ENCODE data around the gene IQCH. TPM values are rescaled to one million over a fixed set of nuclear protein-coding genes. Genes with fewer than 3 reads are reported as not detected.

The IQCH gene
- total RNA-seq, 2 experiments from 2014 or later: 1.2 to 1.7 TPM

DNA sequence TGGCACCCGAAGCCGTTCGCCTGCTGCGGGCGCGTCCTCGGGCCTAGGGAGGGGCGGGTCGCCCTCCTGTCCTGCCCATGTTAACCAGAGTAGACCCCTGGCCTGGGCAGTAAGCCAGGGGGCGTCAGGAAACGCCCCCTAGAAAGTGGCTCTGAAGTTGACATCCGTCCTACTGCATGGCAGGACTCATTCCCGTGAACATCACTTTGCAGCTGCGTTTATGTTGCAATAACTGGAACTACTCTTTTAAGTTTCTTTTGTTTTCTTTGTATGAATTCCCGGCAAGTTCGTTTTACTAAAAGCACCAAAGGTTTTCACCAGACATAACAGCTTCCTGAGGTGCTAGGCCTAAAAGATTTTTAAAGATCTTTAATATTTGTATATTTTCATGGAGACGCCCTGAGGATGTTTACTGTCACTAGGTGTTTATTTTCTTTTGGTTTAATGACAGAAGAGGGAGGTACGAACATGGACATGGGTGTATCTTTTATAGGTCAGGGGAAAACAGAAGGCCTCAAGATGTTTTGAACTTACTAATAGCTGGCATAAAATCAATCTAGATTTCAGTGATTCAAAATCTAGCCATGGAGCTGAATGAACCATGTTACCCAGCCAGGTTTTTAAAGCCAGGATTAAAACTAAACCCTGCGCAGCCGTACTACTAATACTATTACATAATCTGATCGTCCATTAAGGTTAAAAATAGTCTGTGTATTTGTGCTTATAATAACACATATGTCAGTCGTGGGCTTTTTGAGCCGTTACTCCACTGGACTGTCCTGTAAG, 267.4 kb downstream of the IQCH start:
- no peaks in the 10 kb centered on the region for H3K27me3 Mint-ChIP-seq
- CTCF ChIA-PET: interaction anchor here (0.7 to 1.6 kb wide), 4 partner anchors 20 to 314 kb away, joined by 3 to 5 read pairs (median 4); partner anchors contain the start of gene MAP2K5
- no peaks in the 10 kb centered on the region for H3K9me3 Mint-ChIP-seq
- peak overlapping the region; percentile 96 for H3K4me3 Mint-ChIP-seq
- DNase-seq (no peak), ATAC-seq (no peak)
- POLR2A ChIA-PET: interaction anchor here (0.7 to 1.8 kb wide), 4 partner anchors 11 to 318 kb away, joined by 3 to 5 read pairs (median 3); partner anchors contain the start of genes RNU6-1 and SKOR1
- H3K4me1 Mint-ChIP-seq (ENCODE audit: low read depth): peaks cover 25% of the 10 kb centered on the region
- H3K27ac Mint-ChIP-seq: peak overlapping the region; percentile 98
- TF ChIP-seq, protein P1, sequence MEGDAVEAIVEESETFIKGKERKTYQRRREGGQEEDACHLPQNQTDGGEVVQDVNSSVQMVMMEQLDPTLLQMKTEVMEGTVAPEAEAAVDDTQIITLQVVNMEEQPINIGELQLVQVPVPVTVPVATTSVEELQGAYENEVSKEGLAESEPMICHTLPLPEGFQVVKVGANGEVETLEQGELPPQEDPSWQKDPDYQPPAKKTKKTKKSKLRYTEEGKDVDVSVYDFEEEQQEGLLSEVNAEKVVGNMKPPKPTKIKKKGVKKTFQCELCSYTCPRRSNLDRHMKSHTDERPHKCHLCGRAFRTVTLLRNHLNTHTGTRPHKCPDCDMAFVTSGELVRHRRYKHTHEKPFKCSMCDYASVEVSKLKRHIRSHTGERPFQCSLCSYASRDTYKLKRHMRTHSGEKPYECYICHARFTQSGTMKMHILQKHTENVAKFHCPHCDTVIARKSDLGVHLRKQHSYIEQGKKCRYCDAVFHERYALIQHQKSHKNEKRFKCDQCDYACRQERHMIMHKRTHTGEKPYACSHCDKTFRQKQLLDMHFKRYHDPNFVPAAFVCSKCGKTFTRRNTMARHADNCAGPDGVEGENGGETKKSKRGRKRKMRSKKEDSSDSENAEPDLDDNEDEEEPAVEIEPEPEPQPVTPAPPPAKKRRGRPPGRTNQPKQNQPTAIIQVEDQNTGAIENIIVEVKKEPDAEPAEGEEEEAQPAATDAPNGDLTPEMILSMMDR (IDR thresholded peaks at IDR 0.05): no peak
- H3K36me3 Mint-ChIP-seq (ENCODE audit: low read depth): peaks cover 6% of the 10 kb centered on the region
- intact Hi-C loops (cut with micrococcal nuclease): loop anchor here (10.0 kb wide), 1 partner anchor 313 kb away; no protein-coding TSS in a partner anchor

DNA sequence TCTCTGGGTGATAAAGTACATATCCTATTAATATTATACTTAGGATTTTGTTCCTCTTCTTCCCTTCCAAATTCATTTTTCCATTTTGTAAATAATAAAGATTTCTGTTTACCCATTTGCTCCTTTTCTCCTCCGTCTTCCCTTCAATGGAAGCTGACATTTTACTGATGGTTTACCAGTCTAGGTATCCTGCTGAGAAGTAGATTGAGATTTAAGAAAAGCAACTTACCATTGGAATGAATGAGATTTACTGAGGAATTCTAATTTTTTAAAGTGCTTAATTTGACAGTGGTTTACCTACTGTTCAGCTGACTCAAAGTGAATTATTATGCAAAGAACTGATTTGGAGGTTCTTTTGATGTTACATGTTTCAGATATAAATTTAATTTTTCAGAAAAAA, 268.7 kb downstream of the IQCH start:
- peak overlapping the region; percentile 96 for H3K4me3 Mint-ChIP-seq
- no peaks in the 10 kb centered on the region for H3K9me3 Mint-ChIP-seq
- TF ChIP-seq, protein P1 (IDR thresholded peaks at IDR 0.05): no peak
- H3K4me1 Mint-ChIP-seq (ENCODE audit: low read depth): peaks cover 25% of the 10 kb centered on the region
- H3K27ac Mint-ChIP-seq: no peak overlapping the region
- CTCF ChIA-PET: no interaction called here
- intact Hi-C loops (cut with micrococcal nuclease): loop anchor here (10.0 kb wide), 1 partner anchor 311 kb away; no protein-coding TSS in a partner anchor
- DNase-seq (no peak), ATAC-seq (no peak)
- no peaks in the 10 kb centered on the region for H3K27me3 Mint-ChIP-seq
- H3K36me3 Mint-ChIP-seq (ENCODE audit: low read depth): peaks cover 3% of the 10 kb centered on the region
- POLR2A ChIA-PET: interaction anchor here (0.9 kb wide), 1 partner anchor 12 kb away, joined by 4 read pairs; no protein-coding TSS in a partner anchor

DNA sequence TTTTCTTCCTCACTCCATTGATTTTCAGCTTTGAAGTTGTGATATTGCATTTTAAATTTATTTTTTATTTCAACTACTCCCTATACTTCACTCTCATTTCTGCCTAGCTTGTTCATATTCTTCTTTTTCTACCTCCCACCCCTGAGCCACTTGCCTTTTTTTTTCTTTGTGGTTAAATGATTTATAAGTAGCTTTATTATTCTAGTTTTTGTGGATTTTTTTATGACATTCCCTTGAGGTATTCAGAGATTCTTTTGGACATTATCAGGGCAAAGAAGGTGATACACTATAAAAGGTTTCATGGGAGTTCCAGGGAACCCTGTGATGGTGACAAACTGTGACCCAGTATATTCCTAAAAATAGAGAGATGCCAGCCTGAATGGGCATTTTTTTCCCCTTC, 269.6 kb downstream of the IQCH start:
- peaks cover 3% of the 10 kb centered on the region for H3K36me3 Mint-ChIP-seq (ENCODE audit: low read depth)
- DNase-seq: no peak
- CTCF ChIA-PET: no interaction called here
- no peak overlapping the region for H3K4me3 Mint-ChIP-seq
- H3K27ac Mint-ChIP-seq: no peak overlapping the region
- TF ChIP-seq, protein P1 (IDR thresholded peaks at IDR 0.05): no peak
- peaks cover 25% of the 10 kb centered on the region for H3K4me1 Mint-ChIP-seq (ENCODE audit: low read depth)
- intact Hi-C loops (cut with micrococcal nuclease): loop anchor here (10.0 kb wide), 1 partner anchor 311 kb away; no protein-coding TSS in a partner anchor
- no peaks in the 10 kb centered on the region for H3K9me3 Mint-ChIP-seq
- H3K27me3 Mint-ChIP-seq: no peaks in the 10 kb centered on the region
- ATAC-seq: no peak
- POLR2A ChIA-PET: interaction anchor here (0.7 to 1.5 kb wide), 3 partner anchors 10 to 250 kb away, joined by 3 to 5 read pairs (median 3); partner anchors contain the start of gene MAP2K5

DNA sequence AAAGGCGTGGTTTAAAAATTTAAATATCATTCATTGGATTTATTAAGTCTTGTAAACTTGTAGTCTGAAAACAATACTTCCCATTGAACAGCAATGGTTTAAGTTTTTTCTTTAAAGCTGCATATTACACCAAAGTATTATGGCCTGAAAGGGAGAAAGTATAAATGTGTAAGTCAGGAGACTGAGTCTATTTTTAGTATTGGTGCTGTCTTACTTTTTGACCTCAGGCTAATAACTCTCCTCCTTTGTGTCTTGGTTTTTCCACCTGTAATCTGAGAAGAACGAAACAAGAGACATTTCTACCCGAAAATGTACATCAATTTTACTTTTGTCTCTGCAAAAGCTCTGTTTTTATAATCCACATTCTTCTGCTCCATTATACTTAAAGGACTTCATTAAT, 273.9 kb downstream of the IQCH start:
- ChIA-PET POLR2A (interaction anchor here (1.4 kb wide), 1 partner anchor 14 kb away, joined by 4 read pairs; the partner anchor contains the start of gene MAP2K5), CTCF (interaction anchor here (2.1 kb wide), 1 partner anchor 10 kb away, joined by 7 read pairs; no protein-coding TSS in a partner anchor)
- Mint-ChIP-seq H3K4me3 (no peak overlapping the region), H3K27ac (no peak overlapping the region), H3K36me3 (ENCODE audit: low read depth) (no peaks in the 10 kb centered on the region), H3K9me3 (no peaks in the 10 kb centered on the region), H3K4me1 (ENCODE audit: low read depth) (peaks cover 11% of the 10 kb centered on the region), H3K27me3 (no peaks in the 10 kb centered on the region)
- intact Hi-C loops (cut with micrococcal nuclease): loop anchor here (10.0 kb wide), 1 partner anchor 306 kb away; no protein-coding TSS in a partner anchor
- DNase-seq (no peak), ATAC-seq (no peak)
- TF ChIP-seq, protein P1 (IDR thresholded peaks at IDR 0.05): no peak
